ENCODE results near the gene SLC32A1. TPM values are rescaled to one million over a fixed set of nuclear protein-coding genes. Genes with fewer than 3 reads are reported as not detected.

Gene SLC32A1
- total and polyA plus RNA-seq, 2 of the 4 experiments (the other 2 are of a cell fraction) = not detected

DNA sequence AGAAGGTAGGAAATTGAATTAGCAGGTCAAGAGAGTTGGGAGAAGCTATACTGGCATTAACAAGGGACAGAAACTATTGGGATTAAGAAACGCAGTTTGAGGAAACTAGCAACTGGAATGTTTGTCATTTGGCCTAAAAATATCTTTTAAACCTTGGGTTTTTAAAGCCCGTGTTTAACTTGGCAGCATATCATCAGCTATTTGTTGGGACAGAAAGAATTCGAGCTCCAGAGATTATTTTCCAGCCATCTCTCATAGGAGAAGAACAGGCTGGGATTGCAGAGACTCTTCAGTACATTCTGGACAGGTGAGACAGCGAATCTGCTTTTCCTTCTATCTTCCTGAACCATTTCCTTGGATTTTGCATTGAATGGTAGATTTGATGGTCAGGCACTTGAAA is 41.8 kb downstream of the SLC32A1 start:
- intact Hi-C loops (cut with micrococcal nuclease) (no loop called here), in situ Hi-C loops (cut with MboI; ENCODE audit: low sequenced_read_pairs) (loop anchor here (25.0 kb wide), 1 partner anchor 271 kb away; no protein-coding TSS in a partner anchor), dilution Hi-C loops (cut with HindIII; ENCODE audit: low sequenced_read_pairs, unreplicated experiment) (no loop called here)
- H3K79me1 ChIP-seq (ENCODE audit: low read depth in 1 of 2, low read length in 2 of 2) = peaks cover 0 to 4% of the 10 kb centered on the region in 2 experiments; a peak in 1 of 4 replicates
- no peak overlapping the region for H2AK5ac ChIP-seq (ENCODE audit: low read depth, low read length)
- H2AK9ac ChIP-seq (replicated peaks; ENCODE audit: low read depth, low read length, poor library complexity) = no peak overlapping the region
- ChIA-PET CTCF (no interaction called here), POLR2A (ENCODE audit: unreplicated experiment) (no interaction called here)
- ATAC-seq (ENCODE audit: low read depth) = no peak
- H2BK20ac ChIP-seq (ENCODE audit: low read depth, low read length) = no peak overlapping the region
- BruUV-seq (replicated peaks) = no TSS peak
- H3K18ac ChIP-seq (ENCODE audit: low read depth, low read length) = no peak overlapping the region
- no peak overlapping the region for H2BK5ac ChIP-seq (ENCODE audit: low read depth, low read length, poor library complexity, severe bottlenecking)
- no peak overlapping the region for H3K56ac ChIP-seq (ENCODE audit: extremely low read depth, insufficient read depth, low read length)
- no peaks in the 10 kb centered on the region for H4K20me1 ChIP-seq (ENCODE audit: insufficient read depth, low read length)
- H2BK15ac ChIP-seq (ENCODE audit: low read depth, low read length) = no peak overlapping the region
- H4K8ac ChIP-seq (ENCODE audit: low read depth in 2 of 2, low read length in 2 of 2) = no peak overlapping the region
- H3K36me3 ChIP-seq (ENCODE audit: control insufficient read depth, insufficient read depth, low read length) = peaks cover 20% of the 10 kb centered on the region
- H3K9me3 ChIP-seq (ENCODE audit: control insufficient read depth, insufficient read depth, low read length) = no peaks in the 10 kb centered on the region
- no peak overlapping the region for H3K4me2 ChIP-seq (ENCODE audit: low read depth, low read length)
- H3K4me3 ChIP-seq (ENCODE audit: insufficient read depth, low read depth, low read length) = no peak overlapping the region
- DNase-seq = no peak
- H3K27ac ChIP-seq (ENCODE audit: insufficient read depth, low read length) = no peak overlapping the region
- H3K23ac ChIP-seq (ENCODE audit: low read depth, low read length) = peak overlapping the region; percentile 10; the same call in 1 of the 2 replicates
- peaks cover 6% of the 10 kb centered on the region for H3K4me1 ChIP-seq (ENCODE audit: control insufficient read depth, insufficient read depth, low read length)
- 80% methylated on average over 1 of the region's 4 CpGs; no CpG with 5 or more reads in 1 of the 2 experiments for WGBS, 2 experiments (ENCODE audit: extremely low coverage in 2 of 2, insufficient read length in 1 of 2)
- H3K27me3 ChIP-seq (ENCODE audit: control insufficient read depth, insufficient read depth, low read length) = no peaks in the 10 kb centered on the region
- no peak overlapping the region for H3K4ac ChIP-seq (ENCODE audit: low read depth, low read length)
- peaks cover 10% of the 10 kb centered on the region; the same call in 1 of the 2 replicates for H3K9me1 ChIP-seq (ENCODE audit: insufficient read depth, low read length)
- H2AFZ ChIP-seq (replicated peaks; ENCODE audit: low read length, poor library complexity) = no peak overlapping the region
- H3K9ac ChIP-seq (ENCODE audit: low read depth, low read length) = no peak overlapping the region
- no peak overlapping the region for H3K14ac ChIP-seq (replicated peaks; ENCODE audit: low read depth, low read length)
- H4K91ac ChIP-seq (ENCODE audit: insufficient read depth, low read depth, low read length) = no peak overlapping the region
- TF ChIP-seq FOS (IDR thresholded peaks at IDR 0.05; ENCODE audit: low read depth, low read length) (no peak), POLR2A (IDR thresholded peaks at IDR 0.05; ENCODE audit: low read depth, low read length) (no peak), RFX5 (IDR thresholded peaks at IDR 0.05; ENCODE audit: low read depth, low read length) (no peak), RAD21 (IDR thresholded peaks at IDR 0.05; ENCODE audit: low read length) (no peak), SMC3 (IDR thresholded peaks at IDR 0.05; ENCODE audit: low read depth, low read length) (no peak), BHLHE40 (IDR thresholded peaks at IDR 0.05; ENCODE audit: low read depth, low read length) (no peak), CHD1 (IDR thresholded peaks at IDR 0.05; ENCODE audit: low read depth, low read length) (no peak), NFE2L2 (IDR thresholded peaks at IDR 0.05; ENCODE audit: low read depth, low read length) (no peak), CEBPB (IDR thresholded peaks at IDR 0.05; ENCODE audit: low read depth, low read length) (no peak), RCOR1 (IDR thresholded peaks at IDR 0.05; ENCODE audit: insufficient replicate concordance, low read length) (no peak), MAZ (IDR thresholded peaks at IDR 0.05; ENCODE audit: borderline replicate concordance, low read depth, low read length) (no peak), MAFK (IDR thresholded peaks at IDR 0.05; ENCODE audit: low read depth, low read length) (no peak), MXI1 (IDR thresholded peaks at IDR 0.05; ENCODE audit: borderline replicate concordance, low read depth, low read length) (no peak)
- TF ChIP-seq, protein P1, sequence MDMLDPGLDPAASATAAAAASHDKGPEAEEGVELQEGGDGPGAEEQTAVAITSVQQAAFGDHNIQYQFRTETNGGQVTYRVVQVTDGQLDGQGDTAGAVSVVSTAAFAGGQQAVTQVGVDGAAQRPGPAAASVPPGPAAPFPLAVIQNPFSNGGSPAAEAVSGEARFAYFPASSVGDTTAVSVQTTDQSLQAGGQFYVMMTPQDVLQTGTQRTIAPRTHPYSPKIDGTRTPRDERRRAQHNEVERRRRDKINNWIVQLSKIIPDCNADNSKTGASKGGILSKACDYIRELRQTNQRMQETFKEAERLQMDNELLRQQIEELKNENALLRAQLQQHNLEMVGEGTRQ (IDR thresholded peaks at IDR 0.05; ENCODE audit: low read depth, low read length) = no peak
- TF ChIP-seq, protein P2, sequence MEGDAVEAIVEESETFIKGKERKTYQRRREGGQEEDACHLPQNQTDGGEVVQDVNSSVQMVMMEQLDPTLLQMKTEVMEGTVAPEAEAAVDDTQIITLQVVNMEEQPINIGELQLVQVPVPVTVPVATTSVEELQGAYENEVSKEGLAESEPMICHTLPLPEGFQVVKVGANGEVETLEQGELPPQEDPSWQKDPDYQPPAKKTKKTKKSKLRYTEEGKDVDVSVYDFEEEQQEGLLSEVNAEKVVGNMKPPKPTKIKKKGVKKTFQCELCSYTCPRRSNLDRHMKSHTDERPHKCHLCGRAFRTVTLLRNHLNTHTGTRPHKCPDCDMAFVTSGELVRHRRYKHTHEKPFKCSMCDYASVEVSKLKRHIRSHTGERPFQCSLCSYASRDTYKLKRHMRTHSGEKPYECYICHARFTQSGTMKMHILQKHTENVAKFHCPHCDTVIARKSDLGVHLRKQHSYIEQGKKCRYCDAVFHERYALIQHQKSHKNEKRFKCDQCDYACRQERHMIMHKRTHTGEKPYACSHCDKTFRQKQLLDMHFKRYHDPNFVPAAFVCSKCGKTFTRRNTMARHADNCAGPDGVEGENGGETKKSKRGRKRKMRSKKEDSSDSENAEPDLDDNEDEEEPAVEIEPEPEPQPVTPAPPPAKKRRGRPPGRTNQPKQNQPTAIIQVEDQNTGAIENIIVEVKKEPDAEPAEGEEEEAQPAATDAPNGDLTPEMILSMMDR (conservative IDR thresholded peaks at IDR 0.05; ENCODE audit: low read depth, low read length) = no peak
- TF ChIP-seq, protein P3, sequence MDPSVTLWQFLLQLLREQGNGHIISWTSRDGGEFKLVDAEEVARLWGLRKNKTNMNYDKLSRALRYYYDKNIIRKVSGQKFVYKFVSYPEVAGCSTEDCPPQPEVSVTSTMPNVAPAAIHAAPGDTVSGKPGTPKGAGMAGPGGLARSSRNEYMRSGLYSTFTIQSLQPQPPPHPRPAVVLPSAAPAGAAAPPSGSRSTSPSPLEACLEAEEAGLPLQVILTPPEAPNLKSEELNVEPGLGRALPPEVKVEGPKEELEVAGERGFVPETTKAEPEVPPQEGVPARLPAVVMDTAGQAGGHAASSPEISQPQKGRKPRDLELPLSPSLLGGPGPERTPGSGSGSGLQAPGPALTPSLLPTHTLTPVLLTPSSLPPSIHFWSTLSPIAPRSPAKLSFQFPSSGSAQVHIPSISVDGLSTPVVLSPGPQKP (IDR thresholded peaks at IDR 0.05; ENCODE audit: borderline replicate concordance, low read depth, low read length) = no peak
- no peak overlapping the region for H2BK120ac ChIP-seq (ENCODE audit: low read depth, low read length)
- no peak overlapping the region for H4K5ac ChIP-seq (ENCODE audit: low read depth, low read length)

All from IMR-90 (cell line).